ENCODE measurements around the gene RPL31.

RPL31 gene

GRCh38 chr2:101026253-101026701 lies 24.2 kb downstream of the RPL31 start:
- in situ Hi-C loops (cut with HindIII; ENCODE audit: low sequenced_read_pairs) = no loop called here
- no peak for DNase-seq (ENCODE audit: low read depth)
- no peak for TF ChIP-seq CTCF (IDR thresholded peaks at IDR 0.05; ENCODE audit: low read depth, low read length, missing control alignments)
- no peak overlapping the region for H3K4me3 ChIP-seq (ENCODE audit: low read depth, low read length)

GRCh38 chr2:101026923-101027469 lies 24.9 kb downstream of the RPL31 start:
- H3K4me3 ChIP-seq (ENCODE audit: low read depth, low read length) = no peak overlapping the region
- DNase-seq (ENCODE audit: low read depth) = no peak

GRCh38 chr2:101027852-101028251 lies 25.8 kb downstream of the RPL31 start:
- in situ Hi-C loops (cut with HindIII; ENCODE audit: low sequenced_read_pairs) = no loop called here
- H3K4me3 ChIP-seq (ENCODE audit: low read depth, low read length) = no peak overlapping the region
- no peak for DNase-seq (ENCODE audit: low read depth)
- no peak for TF ChIP-seq CTCF (IDR thresholded peaks at IDR 0.05; ENCODE audit: low read depth, low read length, missing control alignments)

More at GRCh38 chr2:101026923-101027469, 24.9 kb downstream of the RPL31 start:
- no peak for TF ChIP-seq CTCF (IDR thresholded peaks at IDR 0.05; ENCODE audit: low read depth, low read length, missing control alignments)
- in situ Hi-C loops (cut with HindIII; ENCODE audit: low sequenced_read_pairs) = no loop called here

- DNase-seq (ENCODE audit: low read depth) = no peak
- TF ChIP-seq CTCF (IDR thresholded peaks at IDR 0.05; ENCODE audit: low read depth, low read length, missing control alignments) = no peak
- H3K4me3 ChIP-seq (ENCODE audit: low read depth, low read length) = no peak overlapping the region
- in situ Hi-C loops (cut with HindIII; ENCODE audit: low sequenced_read_pairs) = no loop called here
These were observed 28.9 kb downstream of the RPL31 start for GRCh38 chr2:101030866-101031554.

- in situ Hi-C loops (cut with HindIII; ENCODE audit: low sequenced_read_pairs) = no loop called here
- no peak overlapping the region for H3K4me3 ChIP-seq (ENCODE audit: low read depth, low read length)
- TF ChIP-seq CTCF (IDR thresholded peaks at IDR 0.05; ENCODE audit: low read depth, low read length, missing control alignments) = no peak
- DNase-seq (ENCODE audit: low read depth) = no peak
These were observed 30.1 kb downstream of the RPL31 start for GRCh38 chr2:101032084-101032776.

GRCh38 chr2:101036562-101036961 lies 34.5 kb downstream of the RPL31 start:
- no peak overlapping the region for H3K4me3 ChIP-seq (ENCODE audit: low read depth, low read length)
- TF ChIP-seq CTCF (IDR thresholded peaks at IDR 0.05; ENCODE audit: low read depth, low read length, missing control alignments) = peak; percentile 40
- DNase-seq (ENCODE audit: low read depth) = peak; percentile 22
- in situ Hi-C loops (cut with HindIII; ENCODE audit: low sequenced_read_pairs) = no loop called here
